ENCODE data around the gene XAGE2.

GRCh38 chrX:52353838-52354237 lies 15.0 kb upstream of the XAGE2 start:
- TF ChIP-seq CTCF (IDR thresholded peaks at IDR 0.05; ENCODE audit: low read depth, low read length), result no peak
- no peak for TF ChIP-seq POLR2A (IDR thresholded peaks at IDR 0.05; ENCODE audit: extremely low read depth, insufficient read length)
